OCI-LY1 (cell line): Measurements from ENCODE around the gene CFAP97D1.

ENCODE experiments used
- EZH2 ChIP-seq: fragments of 200-600 bp; sonication (generic), shearing (Covaris generic); IDR thresholded peaks from 2 replicates; pipeline ENCODE4 v1.8.0; 2017; ENCODE audit warnings: borderline replicate concordance, mixed run types, mild to moderate bottlenecking, antibody characterized with exemption, low read length, moderate library complexity, mixed read lengths
- TF ChIP-seq, protein P1 (sequence below): fragments of 200-600 bp; sonication (generic), shearing (Covaris generic); IDR thresholded peaks from 2 replicates; pipeline ENCODE4 v1.5.1; 2017; ENCODE audit warnings: mild to moderate bottlenecking, antibody characterized with exemption, low read length, moderate library complexity, mixed read lengths

DNA sequence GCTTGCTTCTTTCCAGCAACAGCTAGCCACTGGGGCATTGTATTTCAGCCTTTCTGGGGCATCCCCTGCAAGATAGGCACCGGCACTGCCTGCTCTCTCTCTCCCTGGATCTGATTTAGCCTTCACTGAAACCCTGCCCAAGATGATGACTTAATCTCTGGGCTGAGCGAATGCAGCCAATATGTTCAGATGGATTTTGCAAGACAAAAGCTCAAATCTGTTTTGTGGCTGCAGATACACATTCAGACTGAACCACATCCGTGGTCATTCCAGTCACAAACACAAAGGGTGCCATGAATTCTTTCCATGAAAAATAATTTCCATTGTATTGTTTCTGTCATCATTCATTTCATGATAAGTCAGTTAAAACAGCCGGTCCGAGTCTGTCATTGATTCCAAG lies 45.9 kb upstream of the CFAP97D1 start:
- TF ChIP-seq, protein P1, sequence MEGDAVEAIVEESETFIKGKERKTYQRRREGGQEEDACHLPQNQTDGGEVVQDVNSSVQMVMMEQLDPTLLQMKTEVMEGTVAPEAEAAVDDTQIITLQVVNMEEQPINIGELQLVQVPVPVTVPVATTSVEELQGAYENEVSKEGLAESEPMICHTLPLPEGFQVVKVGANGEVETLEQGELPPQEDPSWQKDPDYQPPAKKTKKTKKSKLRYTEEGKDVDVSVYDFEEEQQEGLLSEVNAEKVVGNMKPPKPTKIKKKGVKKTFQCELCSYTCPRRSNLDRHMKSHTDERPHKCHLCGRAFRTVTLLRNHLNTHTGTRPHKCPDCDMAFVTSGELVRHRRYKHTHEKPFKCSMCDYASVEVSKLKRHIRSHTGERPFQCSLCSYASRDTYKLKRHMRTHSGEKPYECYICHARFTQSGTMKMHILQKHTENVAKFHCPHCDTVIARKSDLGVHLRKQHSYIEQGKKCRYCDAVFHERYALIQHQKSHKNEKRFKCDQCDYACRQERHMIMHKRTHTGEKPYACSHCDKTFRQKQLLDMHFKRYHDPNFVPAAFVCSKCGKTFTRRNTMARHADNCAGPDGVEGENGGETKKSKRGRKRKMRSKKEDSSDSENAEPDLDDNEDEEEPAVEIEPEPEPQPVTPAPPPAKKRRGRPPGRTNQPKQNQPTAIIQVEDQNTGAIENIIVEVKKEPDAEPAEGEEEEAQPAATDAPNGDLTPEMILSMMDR: no peak
- TF ChIP-seq EZH2: no peak
